Sigmoid colon (tissue), 4 donors: ENCODE measurements around the gene ACOX2.

Experiments used
- CTCF ChIP-seq, 4 experiments: fragments of 450-650 bp in 3 of 4; fragments of 200-600 bp in 1 of 4; IDR thresholded peaks; one replicate each; pipeline ENCODE4 v1.5.1; 2016 to 2019; ENCODE audit warnings: antibody characterized with exemption in 4 of 4, mild to moderate bottlenecking in 3 of 4, moderate library complexity in 2 of 4
- EP300 ChIP-seq, 4 donors: sonication (generic); formaldehyde crosslinking; IDR thresholded peaks; one replicate each; pipeline ENCODE4 v1.6.1; 2017; ENCODE audit warnings: antibody characterized with exemption in 4 of 4
- POLR2A ChIP-seq, 2 donors: fragments of 450-650 bp; IDR thresholded peaks; one replicate each; pipeline ENCODE4 v1.6.1; 2016; ENCODE audit warnings: antibody characterized with exemption in 2 of 2, mild to moderate bottlenecking in 2 of 2, moderate library complexity in 2 of 2

- no peak for TF ChIP-seq CTCF (IDR thresholded peaks at IDR 0.05)
- TF ChIP-seq POLR2A (IDR thresholded peaks at IDR 0.05): no peak
- no peak for TF ChIP-seq EP300 (IDR thresholded peaks at IDR 0.05)
These were observed 43.9 kb upstream of the ACOX2 start for GRCh38 chr3:58580826-58581327.
